GM15510 (cell line): ENCODE results near the gene CYB5R3.
A peak's percentile ranks its signal among the peaks of the same experiment; 100 is the strongest.

ENCODE experiments used
- POLR2A ChIP-seq: IDR thresholded peaks from 3 replicates; pipeline ENCODE4 v1.6.1; 2011; ENCODE audit warnings: borderline replicate concordance; ENCODE audit not compliant: insufficient read length; ENCODE audit errors: extremely low read depth

Gene CYB5R3

DNA sequence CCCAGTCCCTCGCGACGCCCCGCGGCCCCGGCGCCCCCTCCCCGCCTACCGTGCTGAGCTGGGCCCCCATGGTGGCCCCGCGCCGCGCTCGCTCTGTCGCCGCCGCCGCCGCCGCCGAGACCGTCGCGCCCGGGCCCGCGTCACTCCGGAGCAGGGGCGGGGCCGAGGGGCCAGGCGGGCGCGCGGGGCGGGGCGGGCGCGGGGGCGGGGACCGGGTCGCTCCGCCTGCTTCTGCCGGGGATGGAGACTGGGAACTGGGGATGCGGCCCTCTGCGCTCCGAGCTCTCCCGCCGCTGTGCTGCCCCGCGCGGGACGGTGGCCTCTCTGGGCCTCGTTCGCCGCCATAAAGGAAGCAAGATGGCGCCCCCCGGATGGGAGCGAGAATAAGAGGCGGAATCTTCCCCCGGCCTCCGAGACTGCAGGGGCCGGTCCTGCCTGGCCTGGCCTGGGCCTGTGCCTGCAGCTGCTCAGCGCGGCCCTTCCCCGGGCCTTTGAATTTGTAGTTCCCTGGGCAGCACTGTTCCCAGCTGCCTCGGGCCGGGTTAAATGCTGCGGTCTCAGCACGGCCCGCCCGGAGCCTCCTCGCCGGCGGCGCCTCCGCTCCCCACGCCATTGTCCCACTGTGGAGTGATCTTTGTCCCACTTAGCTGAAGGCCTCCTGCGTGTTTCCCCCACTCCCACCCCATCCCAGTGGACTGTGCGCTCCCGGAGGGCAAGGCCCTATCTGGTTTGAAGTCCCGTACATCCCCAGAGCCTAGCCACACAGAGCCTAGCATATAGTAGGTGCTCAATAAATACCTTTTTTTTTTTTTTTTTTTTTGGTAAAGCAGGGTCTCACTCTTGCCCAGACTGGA is at the start of gene CYB5R3:
TSS of gene CYB5R3 (minus strand) at position 147 of the 854 bp plus-strand sequence. CDS start at position 70, 77 bp downstream.
- peak; percentile 63 for TF ChIP-seq POLR2A

GRCh38 chr22:42697542-42698013 is 48.4 kb upstream of the CYB5R3 start:
- TF ChIP-seq POLR2A = no peak

GRCh38 chr22:42696331-42696967 is 47.3 kb upstream of the CYB5R3 start:
- no peak for TF ChIP-seq POLR2A

- no peak for TF ChIP-seq POLR2A
Measured at GRCh38 chr22:42695294-42695693, 46.1 kb upstream of the CYB5R3 start.

DNA sequence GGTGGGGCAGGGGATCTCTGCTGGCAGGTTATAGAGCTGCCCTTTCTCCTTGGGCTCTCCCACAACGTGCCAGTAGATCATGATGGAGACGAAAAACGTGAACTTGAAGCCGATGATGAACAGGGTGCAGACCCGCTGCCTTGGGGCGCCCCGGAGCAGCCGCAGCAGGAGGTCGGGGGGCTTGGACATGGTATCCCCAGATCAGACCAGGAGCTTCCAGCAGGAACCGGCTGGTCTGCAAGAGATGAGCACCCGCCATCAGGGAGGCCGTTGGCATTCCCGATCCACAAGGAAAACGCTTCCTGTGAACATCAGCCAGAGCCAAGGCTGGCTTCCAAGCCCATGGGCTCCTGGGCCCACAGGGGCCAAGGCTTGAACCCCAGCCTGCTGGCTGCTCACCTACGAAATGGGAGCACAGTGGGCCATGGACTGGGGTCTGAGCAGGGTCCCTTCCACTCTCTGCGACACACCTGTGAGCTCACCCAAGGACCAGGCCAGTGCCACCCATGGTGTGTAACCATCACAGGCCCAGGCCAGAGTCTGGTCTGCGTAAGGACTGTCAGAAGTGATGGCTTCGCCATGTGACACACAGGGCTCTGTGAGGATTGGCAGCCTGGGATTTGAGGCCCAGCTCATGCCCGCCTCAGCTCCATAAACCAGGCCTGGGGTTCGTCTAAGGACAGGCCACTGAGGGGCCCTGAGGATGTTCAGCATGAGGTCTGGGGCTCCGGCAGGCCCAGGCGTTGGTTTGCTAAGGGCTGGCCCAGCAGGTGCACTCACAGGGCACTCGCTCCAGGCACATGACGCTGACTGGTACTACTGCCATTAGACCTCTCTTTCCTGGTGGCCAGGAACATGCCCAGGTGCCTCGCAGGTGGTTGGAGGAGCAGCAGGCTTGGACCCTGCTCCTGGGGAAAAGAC is 44.8 kb upstream of the CYB5R3 start:
- no peak for TF ChIP-seq POLR2A

- TF ChIP-seq POLR2A = no peak
Measured at GRCh38 chr22:42693055-42693762, 44.0 kb upstream of the CYB5R3 start.

GRCh38 chr22:42692239-42693054 is 43.3 kb upstream of the CYB5R3 start:
- TF ChIP-seq POLR2A = no peak

GRCh38 chr22:42691440-42691839 is 42.2 kb upstream of the CYB5R3 start:
- no peak for TF ChIP-seq POLR2A

- TF ChIP-seq POLR2A = no peak
Measured at GRCh38 chr22:42688241-42689211, 39.3 kb upstream of the CYB5R3 start.

DNA sequence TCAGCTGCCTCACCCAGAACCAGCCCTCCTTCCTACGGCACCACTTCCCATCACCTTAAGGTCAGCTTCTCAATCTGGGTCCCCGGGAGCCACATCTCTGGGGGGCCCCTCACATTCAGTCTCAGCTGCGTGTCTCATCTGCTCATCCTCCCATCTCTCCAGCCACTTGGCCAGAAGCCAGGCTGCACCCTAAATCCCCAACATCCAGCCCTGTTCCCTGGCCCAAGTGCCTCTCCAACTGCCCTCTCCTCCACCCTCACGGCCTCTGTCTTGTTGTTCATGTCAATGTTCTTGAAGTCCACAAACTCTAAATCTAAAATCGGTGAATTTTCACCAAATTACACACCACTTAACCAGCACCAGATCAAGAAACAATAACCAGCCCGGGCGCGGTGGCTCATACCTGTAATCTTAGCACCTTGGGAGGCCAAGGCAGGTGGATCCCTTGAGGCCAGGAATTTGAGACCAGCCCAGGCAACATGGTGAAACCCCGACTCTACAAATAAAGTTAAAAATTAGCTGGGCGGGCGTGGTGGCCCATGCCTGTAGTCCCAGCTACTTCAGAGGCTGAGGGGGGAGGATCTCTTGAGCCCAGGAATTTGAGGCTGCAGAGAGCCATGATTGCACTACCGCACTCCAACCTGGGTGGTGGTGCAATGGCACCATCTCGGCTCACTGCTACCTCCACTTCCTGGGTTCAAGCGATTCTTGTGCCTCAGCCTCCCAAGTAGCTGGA is 37.7 kb upstream of the CYB5R3 start:
- TF ChIP-seq POLR2A = no peak

- TF ChIP-seq POLR2A = no peak
Measured at GRCh38 chr22:42685941-42686653, 36.9 kb upstream of the CYB5R3 start.
